ENCODE measurements around the gene TAS1R1. TPM values are rescaled to one million over a fixed set of nuclear protein-coding genes. Genes with fewer than 3 reads are reported as not detected.

The TAS1R1 gene
- total and polyA plus RNA-seq, 9 of the 15 experiments (the other 6 are each of a cell fraction or from before 2014, with no cell fraction given): 0.06 TPM; not detected in 8

GRCh38 chr1:6614019-6614928 is 59.2 kb downstream of the TAS1R1 start (continued):
- TF ChIP-seq HNRNPLL (IDR thresholded peaks at IDR 0.05; ENCODE audit: low read depth, low read length, poor library complexity, severe bottlenecking) (no peak), CREM (IDR thresholded peaks at IDR 0.05; ENCODE audit: low read depth) (peak; percentile 1; the same call in 1 of the 2 replicates), ZSCAN29 (IDR thresholded peaks at IDR 0.05) (no peak), CBX3 (IDR thresholded peaks at IDR 0.05; ENCODE audit: borderline replicate concordance in 1 of 2, low read length in 2 of 2) (no peak), ZNF217 (CRISPR knock-in tag; IDR thresholded peaks at IDR 0.05) (no peak), TSC22D4 (tag; IDR thresholded peaks at IDR 0.05) (no peak), GTF2A2 (tag; IDR thresholded peaks at IDR 0.05) (no peak), MED1 (CRISPR knock-in tag; IDR thresholded peaks at IDR 0.05; ENCODE audit: borderline replicate concordance) (no peak), MAX (CRISPR knock-in tag; IDR thresholded peaks at IDR 0.05) (no peak), SIN3A (IDR thresholded peaks at IDR 0.05; ENCODE audit: borderline replicate concordance in 2 of 2, control insufficient read depth in 1 of 2, low read depth in 2 of 2, low read length in 2 of 2) (peak in 1 of 2 experiments; percentile 55; a peak in 1 of 4 replicates), ZNF586 (CRISPR knock-in tag; conservative IDR thresholded peaks at IDR 0.05) (no peak), IRF2 (CRISPR knock-in tag; IDR thresholded peaks at IDR 0.05) (no peak), TEAD4 (IDR thresholded peaks at IDR 0.05; ENCODE audit: low read length) (no peak), TEAD4 (CRISPR knock-in tag; IDR thresholded peaks at IDR 0.05; ENCODE audit: borderline replicate concordance) (no peak), VEZF1 (CRISPR knock-in tag; IDR thresholded peaks at IDR 0.05) (peak; percentile 96), NELFE (IDR thresholded peaks at IDR 0.05; ENCODE audit: insufficient read depth, insufficient read length) (no peak), E2F4 (CRISPR knock-in tag; IDR thresholded peaks at IDR 0.05; ENCODE audit: low read depth) (no peak), CTCF (IDR thresholded peaks at IDR 0.05 in 2 of 3, conservative IDR thresholded peaks at IDR 0.05 in 1 of 3; ENCODE audit: insufficient read depth in 2 of 3, low read depth in 1 of 3, low read length in 3 of 3) (no peak), RBBP5 (IDR thresholded peaks at IDR 0.05; ENCODE audit: borderline replicate concordance, insufficient read depth, low read length, poor library complexity, severe bottlenecking) (peak; percentile 23)
- TF ChIP-seq, protein P1, sequence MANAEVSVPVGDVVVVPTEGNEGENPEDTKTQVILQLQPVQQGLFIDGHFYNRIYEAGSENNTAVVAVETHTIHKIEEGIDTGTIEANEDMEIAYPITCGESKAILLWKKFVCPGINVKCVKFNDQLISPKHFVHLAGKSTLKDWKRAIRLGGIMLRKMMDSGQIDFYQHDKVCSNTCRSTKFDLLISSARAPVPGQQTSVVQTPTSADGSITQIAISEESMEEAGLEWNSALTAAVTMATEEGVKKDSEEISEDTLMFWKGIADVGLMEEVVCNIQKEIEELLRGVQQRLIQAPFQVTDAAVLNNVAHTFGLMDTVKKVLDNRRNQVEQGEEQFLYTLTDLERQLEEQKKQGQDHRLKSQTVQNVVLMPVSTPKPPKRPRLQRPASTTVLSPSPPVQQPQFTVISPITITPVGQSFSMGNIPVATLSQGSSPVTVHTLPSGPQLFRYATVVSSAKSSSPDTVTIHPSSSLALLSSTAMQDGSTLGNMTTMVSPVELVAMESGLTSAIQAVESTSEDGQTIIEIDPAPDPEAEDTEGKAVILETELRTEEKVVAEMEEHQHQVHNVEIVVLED (CRISPR knock-in tag; IDR thresholded peaks at IDR 0.05): no peak
